ENCODE data around the gene SCARB2. TPM values are rescaled to one million over a fixed set of nuclear protein-coding genes. Genes with fewer than 3 reads are reported as not detected.
A peak's percentile ranks its signal among the peaks of the same experiment; 100 is the strongest.

Gene SCARB2
- total and polyA plus RNA-seq, 2 experiments from 2014 or later = 131 to 246 TPM

DNA sequence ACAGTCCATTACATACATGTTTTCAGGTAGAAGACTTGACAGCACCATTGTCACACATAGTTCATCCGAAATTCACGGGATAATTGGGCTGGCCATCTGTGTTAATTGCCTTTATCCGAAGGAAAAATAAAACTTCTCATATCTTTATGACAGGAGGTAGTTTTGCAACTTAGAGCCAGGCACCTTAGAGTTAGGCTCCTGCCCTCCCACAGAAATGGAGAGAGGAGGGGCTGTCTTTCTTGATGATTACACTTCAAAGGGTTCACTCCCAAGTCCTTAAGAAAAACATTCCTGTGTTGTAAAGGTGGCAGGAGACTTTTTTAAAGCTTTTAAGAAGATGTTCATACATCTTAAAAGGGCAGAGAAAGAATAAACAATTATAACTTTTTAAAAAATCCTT, 10.5 kb upstream of the SCARB2 start:
- 55% methylated on average over 3 of the region's 3 CpGs for WGBS (ENCODE audit: low lambda C conversion rate, missing lambda C conversion rate)
- no peak for DNase-seq (ENCODE audit: low spot score)
- Histone ChIP-seq H3K79me2 (no peaks in the 10 kb centered on the region), H2AFZ (no peak overlapping the region), H3K9me2 (replicated peaks; ENCODE audit: insufficient read depth) (no peaks in the 10 kb centered on the region), H4K20me1 (ENCODE audit: insufficient read depth, poor library complexity, severe bottlenecking) (no peaks in the 10 kb centered on the region), H3K9me3 (ENCODE audit: low read depth) (no peaks in the 10 kb centered on the region), H3K27ac (peak overlapping the region; percentile 58), H3K27me3 (no peaks in the 10 kb centered on the region), H3K4me1 (ENCODE audit: insufficient read depth) (peaks cover under 1% of the 10 kb centered on the region), H3K4me2 (peak overlapping the region; percentile 7), H3K4me3 (no peak overlapping the region), H3K36me3 (replicated peaks; ENCODE audit: insufficient read depth, low read depth) (no peaks in the 10 kb centered on the region)
- no peak for TF ChIP-seq CTCF (IDR thresholded peaks at IDR 0.05; ENCODE audit: poor library complexity)
- TF ChIP-seq EZH2phosphoT487 (IDR thresholded peaks at IDR 0.05; ENCODE audit: low read depth, severe bottlenecking, unreplicated experiment) = no peak
- no peak for TF ChIP-seq EZH2 (IDR thresholded peaks at IDR 0.05; ENCODE audit: borderline replicate concordance)

- peaks cover 5% of the 10 kb centered on the region for H3K79me2 ChIP-seq
- H3K9me3 ChIP-seq (ENCODE audit: low read depth) = no peaks in the 10 kb centered on the region
- no peaks in the 10 kb centered on the region for H3K36me3 ChIP-seq (replicated peaks; ENCODE audit: insufficient read depth, low read depth)
- peak overlapping the region; percentile 40 for H3K27ac ChIP-seq
- WGBS (ENCODE audit: low lambda C conversion rate, missing lambda C conversion rate) = 58% methylated on average over 7 of the region's 7 CpGs
- H3K4me3 ChIP-seq = no peak overlapping the region
- H3K4me2 ChIP-seq = no peak overlapping the region
- no peak for TF ChIP-seq EZH2 (IDR thresholded peaks at IDR 0.05; ENCODE audit: borderline replicate concordance)
- TF ChIP-seq CTCF (IDR thresholded peaks at IDR 0.05; ENCODE audit: poor library complexity) = no peak
- no peak for TF ChIP-seq EZH2phosphoT487 (IDR thresholded peaks at IDR 0.05; ENCODE audit: low read depth, severe bottlenecking, unreplicated experiment)
- no peak overlapping the region for H2AFZ ChIP-seq
- no peaks in the 10 kb centered on the region for H4K20me1 ChIP-seq (ENCODE audit: insufficient read depth, poor library complexity, severe bottlenecking)
- peaks cover 35% of the 10 kb centered on the region for H3K4me1 ChIP-seq (ENCODE audit: insufficient read depth)
- peak; percentile 44 for DNase-seq (ENCODE audit: low spot score)
- H3K27me3 ChIP-seq = no peaks in the 10 kb centered on the region
- H3K9me2 ChIP-seq (replicated peaks; ENCODE audit: insufficient read depth) = no peaks in the 10 kb centered on the region
These were observed 5.9 kb upstream of the SCARB2 start for GRCh38 chr4:76219299-76220055.

- WGBS (ENCODE audit: low lambda C conversion rate, missing lambda C conversion rate) = 92% methylated on average over 6 of the region's 6 CpGs
- Histone ChIP-seq H3K4me2 (peak overlapping the region; percentile 15), H3K27ac (no peak overlapping the region), H3K4me1 (ENCODE audit: insufficient read depth) (peaks cover 43% of the 10 kb centered on the region), H3K27me3 (no peaks in the 10 kb centered on the region), H3K79me2 (peaks cover 19% of the 10 kb centered on the region), H4K20me1 (ENCODE audit: insufficient read depth, poor library complexity, severe bottlenecking) (no peaks in the 10 kb centered on the region), H3K9me3 (ENCODE audit: low read depth) (no peaks in the 10 kb centered on the region), H2AFZ (no peak overlapping the region), H3K36me3 (replicated peaks; ENCODE audit: insufficient read depth, low read depth) (no peaks in the 10 kb centered on the region), H3K4me3 (no peak overlapping the region), H3K9me2 (replicated peaks; ENCODE audit: insufficient read depth) (no peaks in the 10 kb centered on the region)
- TF ChIP-seq CTCF (IDR thresholded peaks at IDR 0.05; ENCODE audit: poor library complexity) (no peak), EZH2 (IDR thresholded peaks at IDR 0.05; ENCODE audit: borderline replicate concordance) (no peak), EZH2phosphoT487 (IDR thresholded peaks at IDR 0.05; ENCODE audit: low read depth, severe bottlenecking, unreplicated experiment) (no peak)
- DNase-seq (ENCODE audit: low spot score) = no peak
These were observed 3.6 kb upstream of the SCARB2 start for GRCh38 chr4:76216975-76217814.
